DND-41 (cell line): ENCODE data around the gene GPD1L.

Experiments
- ATAC-seq: fragments of 200-7000 bp; cut with Tn5 transposase; 3 replicates; pipeline ENCODE4 v1.9.1; 2021; ENCODE audit warnings: low read depth; ENCODE audit not compliant: insufficient read depth
- DNase-seq: peaks from one replicate; pipeline ENCODE4 v3.0.0-alpha.2; 2020
- H2AFZ ChIP-seq: 2 replicates; pipeline ENCODE4 v1.6.0; 2012; ENCODE audit warnings: low read depth, low read length
- H3K27ac ChIP-seq: 2 replicates; pipeline ENCODE4 v1.5.1; 2012; ENCODE audit warnings: low read length, inconsistent platforms
- H3K27me3 ChIP-seq: fragments of 200-600 bp; sonication (generic); 2 replicates; pipeline ENCODE4 v1.6.0; 2012; ENCODE audit warnings: low read length, mild to moderate bottlenecking, inconsistent platforms; ENCODE audit not compliant: insufficient read depth, poor library complexity
- H3K36me3 ChIP-seq: 2 replicates; pipeline ENCODE4 v1.5.1; 2012; ENCODE audit warnings: low read length, inconsistent platforms; ENCODE audit not compliant: insufficient read depth
- H3K4me1 ChIP-seq: 2 replicates; pipeline ENCODE4 v1.5.1; 2012; ENCODE audit warnings: mild to moderate bottlenecking, low read length; ENCODE audit not compliant: insufficient read depth
- H3K4me2 ChIP-seq: 2 replicates; pipeline ENCODE4 v1.6.0; 2012; ENCODE audit warnings: mild to moderate bottlenecking, moderate library complexity, low read length, inconsistent platforms; ENCODE audit not compliant: insufficient read depth
- H3K4me3 ChIP-seq, 2 experiments: fragments of 200-600 bp in 1 of 2; shearing (Covaris generic) in 1 of 2; 2 replicates each; pipeline ENCODE4 v1.5.1; 2012 to 2016; ENCODE audit warnings: inconsistent platforms in 2 of 2, low read length in 2 of 2, mild to moderate bottlenecking in 2 of 2, low read depth in 1 of 2, moderate library complexity in 1 of 2
- H3K79me2 ChIP-seq: 2 replicates; pipeline ENCODE4 v1.6.0; 2012; ENCODE audit warnings: low read length, inconsistent platforms; ENCODE audit not compliant: insufficient read depth
- H3K9ac ChIP-seq: 2 replicates; pipeline ENCODE4 v1.6.0; 2012; ENCODE audit warnings: low read depth, mild to moderate bottlenecking, inconsistent platforms, low read length, moderate library complexity
- H3K9me3 ChIP-seq: 2 replicates; pipeline ENCODE4 v1.5.1; 2012; ENCODE audit warnings: low read length, moderate library complexity, mild to moderate bottlenecking, inconsistent platforms; ENCODE audit not compliant: insufficient read depth, severe bottlenecking
- H4K20me1 ChIP-seq: 2 replicates; pipeline ENCODE4 v1.6.0; 2012; ENCODE audit warnings: low read length; ENCODE audit not compliant: insufficient read depth
- EZH2 ChIP-seq: IDR thresholded peaks from 3 replicates; pipeline ENCODE4 v1.6.1; 2012; ENCODE audit warnings: borderline replicate concordance, low read depth, mild to moderate bottlenecking, moderate library complexity, low read length, inconsistent platforms; ENCODE audit not compliant: severe bottlenecking
- TF ChIP-seq, protein P1 (sequence below): IDR thresholded peaks from 2 replicates; pipeline ENCODE4 v1.5.1; 2012; ENCODE audit warnings: borderline replicate concordance, low read length, moderate library complexity, mild to moderate bottlenecking; ENCODE audit not compliant: poor library complexity, severe bottlenecking; ENCODE audit errors: extremely low read depth

GPD1L gene

DNA sequence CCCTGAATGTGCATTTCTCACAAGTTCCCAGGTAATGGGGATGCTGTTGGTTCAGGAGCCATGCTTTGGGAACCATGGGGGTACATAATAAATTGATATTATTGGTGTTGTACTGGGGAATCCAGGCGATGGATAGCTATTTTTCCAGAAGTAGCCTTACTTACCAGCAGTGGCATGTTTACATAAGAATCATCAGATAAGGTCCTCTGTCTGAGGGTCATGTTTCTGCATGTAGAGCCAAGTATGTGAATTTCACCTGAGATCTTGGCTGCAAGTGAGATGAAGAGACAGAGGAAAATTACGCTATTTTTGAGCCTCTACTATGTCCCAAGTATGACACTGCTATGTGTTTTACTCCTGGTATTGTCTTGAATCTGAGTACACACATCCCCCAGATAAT is 26.3 kb downstream of the GPD1L start:
- Histone ChIP-seq H3K9ac (no peak overlapping the region), H3K27me3 (no peaks in the 10 kb centered on the region), H3K4me3 (no peak overlapping the region), H2AFZ (no peak overlapping the region), H3K79me2 (peaks cover 20% of the 10 kb centered on the region), H3K4me1 (peaks cover 3% of the 10 kb centered on the region), H3K36me3 (peaks cover 53% of the 10 kb centered on the region), H4K20me1 (peaks cover 5% of the 10 kb centered on the region; the same call in 1 of the 2 replicates), H3K27ac (no peak overlapping the region), H3K4me2 (no peak overlapping the region), H3K9me3 (no peaks in the 10 kb centered on the region)
- ATAC-seq = no peak
- no peak for TF ChIP-seq EZH2
- TF ChIP-seq, protein P1, sequence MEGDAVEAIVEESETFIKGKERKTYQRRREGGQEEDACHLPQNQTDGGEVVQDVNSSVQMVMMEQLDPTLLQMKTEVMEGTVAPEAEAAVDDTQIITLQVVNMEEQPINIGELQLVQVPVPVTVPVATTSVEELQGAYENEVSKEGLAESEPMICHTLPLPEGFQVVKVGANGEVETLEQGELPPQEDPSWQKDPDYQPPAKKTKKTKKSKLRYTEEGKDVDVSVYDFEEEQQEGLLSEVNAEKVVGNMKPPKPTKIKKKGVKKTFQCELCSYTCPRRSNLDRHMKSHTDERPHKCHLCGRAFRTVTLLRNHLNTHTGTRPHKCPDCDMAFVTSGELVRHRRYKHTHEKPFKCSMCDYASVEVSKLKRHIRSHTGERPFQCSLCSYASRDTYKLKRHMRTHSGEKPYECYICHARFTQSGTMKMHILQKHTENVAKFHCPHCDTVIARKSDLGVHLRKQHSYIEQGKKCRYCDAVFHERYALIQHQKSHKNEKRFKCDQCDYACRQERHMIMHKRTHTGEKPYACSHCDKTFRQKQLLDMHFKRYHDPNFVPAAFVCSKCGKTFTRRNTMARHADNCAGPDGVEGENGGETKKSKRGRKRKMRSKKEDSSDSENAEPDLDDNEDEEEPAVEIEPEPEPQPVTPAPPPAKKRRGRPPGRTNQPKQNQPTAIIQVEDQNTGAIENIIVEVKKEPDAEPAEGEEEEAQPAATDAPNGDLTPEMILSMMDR = no peak
- DNase-seq = no peak

DNA sequence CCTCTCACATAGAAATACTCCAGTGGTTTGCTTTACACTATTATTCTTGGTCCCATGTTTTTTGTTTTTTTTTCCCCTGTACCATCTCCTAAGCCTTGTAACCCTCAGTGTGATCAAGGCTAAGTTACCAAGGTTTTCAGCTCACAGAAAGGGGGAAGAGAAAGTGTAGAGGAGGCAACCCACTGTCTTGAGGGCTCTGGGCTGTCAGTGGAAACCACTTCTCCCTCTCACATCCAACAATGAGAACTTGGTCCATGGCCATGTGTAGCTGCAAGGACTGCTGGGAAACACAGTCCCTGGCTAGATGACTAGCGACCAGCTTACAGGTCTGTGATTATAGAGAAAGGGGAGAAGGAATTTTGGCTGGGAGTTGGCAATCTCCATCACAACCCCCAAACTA is 30.3 kb downstream of the GPD1L start:
- no peak for DNase-seq
- Histone ChIP-seq H4K20me1 (no peaks in the 10 kb centered on the region), H3K4me2 (no peak overlapping the region), H2AFZ (no peak overlapping the region), H3K9ac (no peak overlapping the region), H3K79me2 (peaks cover 11% of the 10 kb centered on the region), H3K27ac (no peak overlapping the region), H3K27me3 (no peaks in the 10 kb centered on the region), H3K36me3 (peaks cover 52% of the 10 kb centered on the region), H3K4me3 (no peak overlapping the region), H3K9me3 (no peaks in the 10 kb centered on the region), H3K4me1 (peaks cover 5% of the 10 kb centered on the region; the same call in 1 of the 2 replicates)
- TF ChIP-seq EZH2 = no peak
- TF ChIP-seq, protein P1 = no peak
- no peak for ATAC-seq

DNA sequence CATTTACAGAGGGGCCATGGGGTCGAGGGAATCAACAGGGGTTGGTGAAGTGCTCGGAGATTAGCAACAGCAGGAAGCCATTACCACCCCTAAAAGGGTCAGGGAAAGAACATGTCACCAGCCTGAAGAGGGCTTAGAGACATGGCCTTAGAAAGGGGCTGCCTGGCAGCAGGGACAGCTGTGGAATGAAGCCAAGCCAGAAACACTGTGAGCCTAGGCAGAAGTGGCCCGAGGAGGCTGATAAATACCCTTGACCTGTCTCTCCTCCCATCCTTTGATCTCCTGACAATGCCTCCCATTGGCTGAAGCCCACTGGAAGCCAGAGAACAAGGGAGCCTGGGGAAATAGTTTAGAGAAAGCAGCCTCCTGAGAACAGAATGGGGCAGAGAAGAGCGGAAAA is 31.4 kb downstream of the GPD1L start:
- ATAC-seq (no peak), DNase-seq (no peak)
- Histone ChIP-seq H3K4me2 (no peak overlapping the region), H3K4me1 (0 out of 2 replicates have a peak, but pooled peaks cover 5% of the 10 kb centered on the region), H3K27ac (0 out of 2 replicates have a peak overlapping the region, but pooled peaks have one; percentile 7), H3K9ac (no peak overlapping the region), H2AFZ (no peak overlapping the region), H3K9me3 (no peaks in the 10 kb centered on the region), H3K27me3 (no peaks in the 10 kb centered on the region), H4K20me1 (no peaks in the 10 kb centered on the region), H3K36me3 (peaks cover 50% of the 10 kb centered on the region), H3K79me2 (peaks cover 9% of the 10 kb centered on the region; the same call in 1 of the 2 replicates), H3K4me3 (no peak overlapping the region)
- TF ChIP-seq EZH2 = no peak
- TF ChIP-seq, protein P1 = no peak

DNA sequence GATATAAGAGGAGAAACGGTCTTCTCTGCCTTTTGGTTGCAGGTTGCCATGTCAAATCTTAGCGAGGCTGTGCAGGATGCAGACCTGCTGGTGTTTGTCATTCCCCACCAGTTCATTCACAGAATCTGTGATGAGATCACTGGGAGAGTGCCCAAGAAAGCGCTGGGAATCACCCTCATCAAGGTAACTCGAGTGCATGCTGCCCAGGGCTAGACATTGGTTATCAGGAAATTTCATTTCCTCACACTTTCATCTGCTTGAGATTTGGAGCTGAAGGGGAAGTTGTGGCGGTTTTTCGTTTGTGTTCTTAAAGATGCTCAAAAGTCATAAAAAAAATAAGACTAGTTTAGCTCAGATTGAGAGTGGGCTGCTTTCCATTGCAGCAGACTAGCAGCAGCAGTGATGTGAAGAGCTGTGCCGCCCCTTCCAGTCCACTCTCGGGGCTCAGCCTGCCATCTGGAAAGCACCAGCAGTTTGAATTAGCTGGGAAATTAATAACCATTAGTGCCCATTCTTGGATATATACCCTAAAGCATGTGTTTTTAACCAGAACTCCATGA is 32.2 kb downstream of the GPD1L start:
- Histone ChIP-seq H3K36me3 (peaks cover 53% of the 10 kb centered on the region), H3K4me2 (no peak overlapping the region), H3K27me3 (no peaks in the 10 kb centered on the region), H3K27ac (no peak overlapping the region), H3K9ac (no peak overlapping the region), H2AFZ (no peak overlapping the region), H3K79me2 (peaks cover 6% of the 10 kb centered on the region; the same call in 1 of the 2 replicates), H4K20me1 (no peaks in the 10 kb centered on the region), H3K4me3 (no peak overlapping the region), H3K9me3 (no peaks in the 10 kb centered on the region), H3K4me1 (0 out of 2 replicates have a peak, but pooled peaks cover 5% of the 10 kb centered on the region)
- no peak for DNase-seq
- no peak for ATAC-seq
- TF ChIP-seq, protein P1 = no peak
- TF ChIP-seq EZH2 = no peak
